PC-9 (cell line): ENCODE measurements around the gene RNF111. TPM values are rescaled to one million over a fixed set of nuclear protein-coding genes. Genes with fewer than 3 reads are reported as not detected.

Experiments used
- BruUV-seq: library from RNA; stranded (reverse); fragments of 400-500 nt; replicated peaks from 2 replicates; lab custom pipeline; 2021; lab: Mats Ljungman, UMichigan
- CTCF ChIA-PET: fragments of 300-600 bp; sonication (Branson Sonifier 250); formaldehyde crosslinking; loops from one replicate; lab custom pipeline; 2022; ENCODE audit warnings: antibody characterized with exemption; lab: Charles Lee
- POLR2A ChIA-PET: fragments of 300-600 bp; sonication (Branson Sonifier 250); formaldehyde crosslinking; loops from one replicate; lab custom pipeline; 2022; ENCODE audit warnings: antibody characterized with exemption; ENCODE audit not compliant: unreplicated experiment; lab: Charles Lee
- DNase-seq, 2 experiments: peaks; one replicate each; pipeline versions ENCODE4 v3.0.0 to v3.0.0-alpha.2; 2015 to 2022; ENCODE audit warnings: mixed read lengths in 1 of 2
- H2AFZ ChIP-seq: fragments of 200-600 bp; sonication (generic); 2 replicates; pipeline ENCODE4 v1.8.1; 2017; ENCODE audit warnings: antibody characterized with exemption
- H3F3A ChIP-seq: fragments of 200-600 bp; sonication (generic); 2 replicates; pipeline ENCODE4 v1.8.1; 2017; ENCODE audit warnings: antibody characterized with exemption, mild to moderate bottlenecking, low read depth; ENCODE audit not compliant: insufficient read depth
- H3K27ac ChIP-seq: fragments of 200-600 bp; sonication (generic); 2 replicates; pipeline ENCODE4 v1.6.1; 2016; ENCODE audit warnings: mixed run types
- H3K27me3 ChIP-seq: fragments of 200-600 bp; sonication (generic); 2 replicates; pipeline ENCODE4 v1.6.1; 2016; ENCODE audit warnings: low read depth, mixed run types; ENCODE audit not compliant: insufficient read depth
- H3K36me3 ChIP-seq: fragments of 200-600 bp; sonication (generic); 2 replicates; pipeline ENCODE4 v1.6.1; 2016; ENCODE audit warnings: low read depth, mixed run types
- H3K4me1 ChIP-seq: fragments of 200-600 bp; sonication (generic); replicated peaks from 2 replicates; pipeline ENCODE4 v1.6.1; 2016; ENCODE audit warnings: mixed run types; ENCODE audit not compliant: insufficient read depth
- H3K4me2 ChIP-seq: fragments of 200-600 bp; sonication (generic); 2 replicates; pipeline ENCODE4 v1.6.1; 2017; ENCODE audit warnings: mixed run types
- H3K4me3 ChIP-seq: fragments of 200-600 bp; sonication (generic); 2 replicates; pipeline ENCODE4 v1.6.1; 2016; ENCODE audit warnings: mixed run types
- H3K79me2 ChIP-seq: fragments of 200-600 bp; sonication (generic); 2 replicates; pipeline ENCODE4 v1.6.1; 2017; ENCODE audit warnings: low read depth, mixed run types
- H3K9me2 ChIP-seq: fragments of 200-600 bp; sonication (generic); 2 replicates; pipeline ENCODE4 v1.8.1; 2017; ENCODE audit warnings: mild to moderate bottlenecking; ENCODE audit not compliant: insufficient read depth
- H3K9me3 ChIP-seq: fragments of 200-600 bp; sonication (generic); 2 replicates; pipeline ENCODE4 v1.8.1; 2016; ENCODE audit warnings: low read depth; ENCODE audit not compliant: insufficient read depth
- H4K20me1 ChIP-seq: fragments of 200-600 bp; sonication (generic); 2 replicates; pipeline ENCODE4 v1.8.1; 2017; ENCODE audit not compliant: insufficient read depth
- CTCF ChIP-seq: fragments of 200-600 bp; sonication (generic); conservative IDR thresholded peaks from 2 replicates; pipeline ENCODE4 v1.6.1; 2017; ENCODE audit warnings: mixed run types, antibody characterized with exemption, mild to moderate bottlenecking, moderate library complexity
- EZH2 ChIP-seq: fragments of 200-600 bp; sonication (generic); IDR thresholded peaks from 2 replicates; pipeline ENCODE4 v1.8.0; 2017; ENCODE audit warnings: antibody characterized with exemption, low read depth
- intact Hi-C: fragments of 100-400 bp; cut with micrococcal nuclease; formaldehyde crosslinking; loops from one replicate; pipeline ENCODE4 v1.10.0; 2022; ENCODE audit not compliant: unreplicated experiment
- total RNA-seq: library from RNA; stranded (reverse); gene quantifications from 2 replicates; pipeline ENCODE4 v1.2.3, GENCODE V29; 2021

The RNF111 gene
- total RNA-seq, 1 experiment from 2014 or later: 37.7 TPM

DNA sequence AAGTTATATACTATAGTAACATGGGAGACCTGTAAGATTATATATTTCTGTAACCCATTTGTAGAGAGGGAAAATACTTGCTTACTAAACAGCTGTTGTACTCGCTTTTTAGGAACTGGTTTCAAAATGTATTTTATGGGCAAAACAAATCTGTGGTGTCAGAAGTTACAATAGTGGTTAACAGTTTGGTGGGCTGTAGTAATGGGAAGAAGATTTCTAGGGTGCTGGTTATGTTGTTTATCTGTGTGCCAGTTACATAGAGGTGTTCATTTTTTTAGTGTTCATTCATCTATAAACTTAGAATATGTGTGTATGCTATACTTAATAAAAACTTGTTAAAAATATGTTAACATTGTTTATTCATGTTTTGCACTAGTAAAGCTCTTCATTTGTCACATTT lies 42.1 kb downstream of the RNF111 start:
- H4K20me1 ChIP-seq: no peaks in the 10 kb centered on the region; the same call in 1 of the 2 replicates
- intact Hi-C loops: no loop called here
- H3K9me3 ChIP-seq: no peaks in the 10 kb centered on the region
- no peaks in the 10 kb centered on the region for H3F3A ChIP-seq
- no peak overlapping the region for H3K4me3 ChIP-seq
- H2AFZ ChIP-seq: no peak overlapping the region
- H3K27me3 ChIP-seq: no peaks in the 10 kb centered on the region
- peaks cover 8% of the 10 kb centered on the region; the same call in 1 of the 2 replicates for H3K36me3 ChIP-seq
- peaks cover 26% of the 10 kb centered on the region; the same call in 1 of the 2 replicates for H3K79me2 ChIP-seq
- H3K9me2 ChIP-seq: no peaks in the 10 kb centered on the region
- H3K27ac ChIP-seq: no peak overlapping the region
- BruUV-seq: no TSS peak
- ChIA-PET CTCF (no interaction called here), POLR2A (no interaction called here)
- TF ChIP-seq EZH2 (no peak), CTCF (no peak)
- DNase-seq: no peak
- H3K4me2 ChIP-seq: no peak overlapping the region
- no peaks in the 10 kb centered on the region for H3K4me1 ChIP-seq

DNA sequence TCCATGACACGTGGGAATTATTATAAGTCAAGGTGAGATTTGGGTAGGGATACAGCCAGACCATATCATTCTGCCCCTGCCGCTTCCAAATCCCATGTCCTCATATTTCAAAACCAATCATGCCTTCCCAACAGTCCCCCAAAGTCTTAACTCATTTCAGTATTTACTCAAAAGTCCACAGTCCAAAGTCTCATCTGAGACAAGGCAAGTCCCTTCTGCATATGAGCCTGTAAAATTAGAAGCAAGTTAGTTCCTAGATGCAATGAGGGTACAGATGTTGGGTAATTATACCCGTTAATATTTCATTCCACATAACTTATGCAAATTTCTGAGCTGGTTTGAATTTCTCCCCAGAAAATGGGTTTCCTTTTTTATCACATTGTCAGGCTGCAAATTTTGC lies 47.7 kb downstream of the RNF111 start:
- no peaks in the 10 kb centered on the region for H3K4me1 ChIP-seq
- POLR2A ChIA-PET: interaction anchor here (0.5 kb wide), 1 partner anchor 8 kb away, joined by 3 read pairs; no protein-coding TSS in a partner anchor
- H3K27me3 ChIP-seq: no peaks in the 10 kb centered on the region
- H4K20me1 ChIP-seq: no peaks in the 10 kb centered on the region; the same call in 1 of the 2 replicates
- H3K9me3 ChIP-seq: no peaks in the 10 kb centered on the region
- BruUV-seq: no TSS peak
- CTCF ChIA-PET: no interaction called here
- H3K4me3 ChIP-seq: no peak overlapping the region
- peaks cover 31% of the 10 kb centered on the region; the same call in 1 of the 2 replicates for H3K79me2 ChIP-seq
- no peak for DNase-seq
- H3K36me3 ChIP-seq: no peaks in the 10 kb centered on the region; the same call in 1 of the 2 replicates
- H3F3A ChIP-seq: no peaks in the 10 kb centered on the region
- intact Hi-C loops: no loop called here
- TF ChIP-seq EZH2 (no peak), CTCF (no peak)
- H3K27ac ChIP-seq: no peak overlapping the region
- H3K9me2 ChIP-seq: no peaks in the 10 kb centered on the region
- no peak overlapping the region for H2AFZ ChIP-seq
- H3K4me2 ChIP-seq: no peak overlapping the region

DNA sequence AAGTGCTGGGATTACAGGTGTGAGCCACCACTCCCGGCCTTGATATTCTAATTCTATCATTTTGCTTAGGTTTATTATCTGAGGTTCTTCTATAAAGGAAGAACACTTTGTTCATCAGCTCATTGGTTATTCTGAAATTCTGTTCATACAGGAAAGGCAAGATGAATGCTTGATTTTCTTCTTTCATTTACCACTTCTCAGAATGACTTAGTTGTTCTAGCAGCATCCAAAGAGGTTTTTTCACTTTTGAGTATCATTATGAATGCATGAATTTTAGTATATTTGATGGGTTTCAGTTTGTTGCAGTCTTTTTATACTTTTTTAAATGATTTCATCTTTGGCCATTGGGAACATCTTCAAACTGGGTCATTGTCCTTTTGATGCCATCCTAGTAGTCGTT lies 51.8 kb downstream of the RNF111 start:
- H3K9me3 ChIP-seq: no peaks in the 10 kb centered on the region
- intact Hi-C loops: no loop called here
- H3K79me2 ChIP-seq: peaks cover 47% of the 10 kb centered on the region
- TF ChIP-seq CTCF: no peak
- TF ChIP-seq EZH2: no peak
- no peak overlapping the region for H3K27ac ChIP-seq
- no peaks in the 10 kb centered on the region; the same call in 1 of the 2 replicates for H4K20me1 ChIP-seq
- no peaks in the 10 kb centered on the region; the same call in 1 of the 2 replicates for H3K36me3 ChIP-seq
- no peak for DNase-seq
- ChIA-PET POLR2A (no interaction called here), CTCF (no interaction called here)
- BruUV-seq: no TSS peak
- no peaks in the 10 kb centered on the region for H3F3A ChIP-seq
- no peaks in the 10 kb centered on the region for H3K4me1 ChIP-seq
- H3K9me2 ChIP-seq: no peaks in the 10 kb centered on the region
- no peaks in the 10 kb centered on the region for H3K27me3 ChIP-seq
- no peak overlapping the region for H3K4me3 ChIP-seq
- H2AFZ ChIP-seq: no peak overlapping the region
- H3K4me2 ChIP-seq: no peak overlapping the region
